ENCODE data around the gene NUTM2E. TPM values are rescaled to one million over a fixed set of nuclear protein-coding genes. Genes with fewer than 3 reads are reported as not detected.

Gene NUTM2E
- total RNA-seq, 2 experiments from 2014 or later = 0.67 to 0.92 TPM

Other genes starting within 250 kb of the NUTM2E start
- not detected for gene SFTPA1, start 215.8 kb upstream of the NUTM2E start, total RNA-seq
- gene NUTM2B, start 123.5 kb upstream of the NUTM2E start, total RNA-seq = under 1 TPM; 0.73 to 0.97 TPM
- not detected for gene SFTPD, start 122.4 kb downstream of the NUTM2E start, total RNA-seq